Right lobe of liver (tissue), 6 donors: ENCODE data around the gene SH3D21. TPM values are rescaled to one million over a fixed set of nuclear protein-coding genes. Genes with fewer than 3 reads are reported as not detected.

ENCODE experiments used
- ATAC-seq, 4 donors: fragments of 200-7000 bp; cut with Tn5 transposase; one replicate each; pipeline ENCODE4 v1.9.1; 2020; ENCODE audit warnings: mild to moderate bottlenecking in 4 of 4, moderate library complexity in 4 of 4
- DNase-seq, 3 donors: peaks; one replicate each; pipeline ENCODE4 v3.0.0-alpha.2; 2020
- H3K27ac ChIP-seq, 3 donors: fragments of 200-600 bp; one replicate each; pipeline ENCODE4 v1.8.0; 2022
- H3K27me3 ChIP-seq, 2 donors: fragments of 200-600 bp; one replicate each; pipeline ENCODE4 v1.8.0; 2022
- H3K36me3 ChIP-seq, 4 donors: fragments of 200-600 bp; sonication (generic) in 1 of 4; one replicate each; pipeline versions ENCODE4 v1.5.1 to v1.8.0; 2017 to 2022; ENCODE audit warnings: control low read depth in 1 of 4
- H3K4me1 ChIP-seq, 4 donors: fragments of 200-600 bp; sonication (generic) in 1 of 4; one replicate each; pipeline versions ENCODE4 v1.5.1 to v1.8.0; 2017 to 2022; ENCODE audit warnings: control low read depth in 1 of 4
- H3K4me3 ChIP-seq, 3 donors: fragments of 200-600 bp; one replicate each; pipeline ENCODE4 v1.8.0; 2022
- H3K9me3 ChIP-seq, 4 donors: fragments of 200-600 bp; sonication (generic) in 1 of 4; one replicate each; pipeline versions ENCODE4 v1.5.1 to v1.8.0; 2017 to 2022; ENCODE audit warnings: control low read depth in 1 of 4
- POLR2A ChIP-seq: fragments of 450-650 bp; IDR thresholded peaks from one replicate; pipeline ENCODE4 v1.6.1; 2017; ENCODE audit warnings: antibody characterized with exemption, mild to moderate bottlenecking
- WGBS: methylation state at CpG from one replicate; pipeline ENCODE4 v1.1.6; 2018; ENCODE audit warnings: low coverage, low lambda C conversion rate; ENCODE audit not compliant: insufficient coverage; ENCODE audit errors: missing lambda C conversion rate; 5-methylcytosine and 5-hydroxymethylcytosine counted together
- intact Hi-C, 2 donors: fragments of 100-400 bp; cut with DNase I; formaldehyde crosslinking; loops; one replicate each; pipeline versions ENCODE4 v1.11.2 to v1.14.1; 2022
- total RNA-seq, 6 experiments: library from RNA; depleted of rRNA in 2 of 6; stranded (reverse); fragments of >200 nt in 2 of 6; fragmentation: NEBNext Ultra II Directional in 3 of 6; extraction: Animal tissue kit (Norgen Biotek cat#: 25700) in 3 of 6; gene quantifications; one replicate each; pipeline versions ENCODE4 v1.1.0 to v1.2.4, GENCODE V29; 2016 to 2023
- TF ChIP-seq, protein P1 (sequence below), 4 donors: fragments of 200-600 bp in 3 of 4; fragments of 450-650 bp in 1 of 4; IDR thresholded peaks; one replicate each; pipeline versions ENCODE4 v1.5.1 to v1.8.0; 2016 to 2022; ENCODE audit warnings: antibody characterized with exemption in 4 of 4, mild to moderate bottlenecking in 2 of 4
- donor health status: DM: no; HTN: yes; CAD: no.
- donor health status: DM: no; HTN: no; CAD: no.
- donor health status: DM: no; HTN: no; CAD: no.
- donor health status: DM: no; HTN: yes; CAD: no.
- donor health status: DM: no; HTN: yes; CAD: no.

The SH3D21 gene
- total RNA-seq, 6 experiments from 2014 or later: 0.50 to 5.1 (median 1.2) TPM

DNA sequence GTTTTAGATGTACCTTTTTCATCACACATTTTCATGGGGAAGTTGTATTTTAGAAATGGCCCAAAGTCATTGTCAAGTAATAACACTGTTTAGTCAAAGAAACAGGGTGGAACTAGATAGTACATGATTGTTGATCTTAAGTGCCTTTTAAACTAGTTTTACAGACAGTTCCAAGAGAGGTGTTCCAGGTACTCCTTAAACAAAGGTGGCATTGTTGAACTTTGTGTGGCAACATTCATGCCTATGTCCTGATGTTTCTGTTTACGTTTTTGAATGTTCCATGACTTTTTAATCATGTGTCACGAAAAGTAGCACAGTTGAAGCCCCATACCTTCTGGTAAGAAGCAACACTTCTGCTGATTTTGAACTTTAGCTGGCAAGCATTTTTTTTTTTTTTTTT lies 9.1 kb upstream of the SH3D21 start:
- H3K4me1 ChIP-seq: peaks cover 0 to 3% (median 1%) of the 10 kb centered on the region in 4 donors
- no peaks in the 10 kb centered on the region for H3K9me3 ChIP-seq
- H3K27ac ChIP-seq: no peak overlapping the region
- H3K4me3 ChIP-seq: no peak overlapping the region
- TF ChIP-seq POLR2A: no peak
- TF ChIP-seq, protein P1, sequence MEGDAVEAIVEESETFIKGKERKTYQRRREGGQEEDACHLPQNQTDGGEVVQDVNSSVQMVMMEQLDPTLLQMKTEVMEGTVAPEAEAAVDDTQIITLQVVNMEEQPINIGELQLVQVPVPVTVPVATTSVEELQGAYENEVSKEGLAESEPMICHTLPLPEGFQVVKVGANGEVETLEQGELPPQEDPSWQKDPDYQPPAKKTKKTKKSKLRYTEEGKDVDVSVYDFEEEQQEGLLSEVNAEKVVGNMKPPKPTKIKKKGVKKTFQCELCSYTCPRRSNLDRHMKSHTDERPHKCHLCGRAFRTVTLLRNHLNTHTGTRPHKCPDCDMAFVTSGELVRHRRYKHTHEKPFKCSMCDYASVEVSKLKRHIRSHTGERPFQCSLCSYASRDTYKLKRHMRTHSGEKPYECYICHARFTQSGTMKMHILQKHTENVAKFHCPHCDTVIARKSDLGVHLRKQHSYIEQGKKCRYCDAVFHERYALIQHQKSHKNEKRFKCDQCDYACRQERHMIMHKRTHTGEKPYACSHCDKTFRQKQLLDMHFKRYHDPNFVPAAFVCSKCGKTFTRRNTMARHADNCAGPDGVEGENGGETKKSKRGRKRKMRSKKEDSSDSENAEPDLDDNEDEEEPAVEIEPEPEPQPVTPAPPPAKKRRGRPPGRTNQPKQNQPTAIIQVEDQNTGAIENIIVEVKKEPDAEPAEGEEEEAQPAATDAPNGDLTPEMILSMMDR (IDR thresholded peaks at IDR 0.05): no peak
- intact Hi-C loops: no loop called here
- ATAC-seq (no peak), DNase-seq (no peak)
- H3K36me3 ChIP-seq: peaks cover 13 to 85% (median 44%) of the 10 kb centered on the region in 4 donors
- H3K27me3 ChIP-seq: no peaks in the 10 kb centered on the region
- WGBS: 83% methylated on average over 2 of the region's 2 CpGs

DNA sequence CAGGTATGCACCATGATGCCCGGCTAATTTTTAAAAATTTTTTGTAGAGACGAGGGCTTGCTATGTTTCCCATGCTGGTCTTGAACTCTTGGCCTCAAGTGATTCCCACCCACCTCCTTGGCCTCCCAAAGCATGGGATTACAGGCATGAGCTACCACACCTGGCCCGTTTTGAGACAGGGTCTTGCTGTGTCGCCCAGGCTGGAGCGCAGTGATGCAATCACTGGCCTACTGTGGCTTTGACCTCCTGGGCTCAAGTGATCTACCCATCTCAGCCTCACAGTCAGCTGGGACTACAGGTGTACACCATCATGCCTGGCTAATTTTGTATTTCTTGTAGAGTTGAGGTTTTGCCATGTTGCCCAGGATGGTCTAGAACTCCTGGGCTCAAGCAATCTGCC lies 7.5 kb upstream of the SH3D21 start:
- intact Hi-C loops: no loop called here
- Histone ChIP-seq H3K27ac (no peak overlapping the region), H3K4me3 (no peak overlapping the region), H3K36me3 (peaks cover 5 to 87% (median 41%) of the 10 kb centered on the region in 4 donors), H3K4me1 (peaks cover 0 to 3% (median 1%) of the 10 kb centered on the region in 4 donors), H3K27me3 (no peaks in the 10 kb centered on the region), H3K9me3 (no peaks in the 10 kb centered on the region)
- WGBS: 100% methylated on average over 2 of the region's 5 CpGs
- TF ChIP-seq, protein P1 (IDR thresholded peaks at IDR 0.05): no peak
- TF ChIP-seq POLR2A: no peak
- ATAC-seq: no peak
- no peak for DNase-seq

DNA sequence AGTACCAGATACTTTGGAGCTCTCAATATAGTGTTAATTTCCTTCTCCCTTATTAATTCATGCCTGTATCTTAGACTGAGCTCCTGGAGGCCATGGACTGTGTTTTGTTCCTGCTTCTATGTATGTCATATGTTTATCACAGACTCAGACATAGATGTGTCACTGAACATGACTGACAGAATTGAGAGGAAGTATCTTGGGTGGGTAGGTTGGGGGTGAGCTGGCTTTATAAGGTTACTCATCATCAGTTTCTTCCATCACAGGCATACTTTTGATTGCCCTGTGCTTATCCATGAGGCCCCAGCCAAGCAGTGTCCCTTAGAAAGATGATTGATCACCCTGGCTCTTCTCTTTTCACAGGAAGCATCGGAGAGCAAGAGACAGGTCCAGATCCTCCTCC lies 5.6 kb upstream of the SH3D21 start:
- peaks cover 0 to 3% (median 1%) of the 10 kb centered on the region in 4 donors for H3K4me1 ChIP-seq
- ATAC-seq: peak in 1 of 4 donors; percentile 2
- H3K4me3 ChIP-seq: no peak overlapping the region
- peaks cover 7 to 86% (median 31%) of the 10 kb centered on the region in 4 donors for H3K36me3 ChIP-seq
- no peaks in the 10 kb centered on the region for H3K9me3 ChIP-seq
- H3K27me3 ChIP-seq: no peaks in the 10 kb centered on the region
- DNase-seq: no peak
- TF ChIP-seq, protein P1 (IDR thresholded peaks at IDR 0.05): no peak
- TF ChIP-seq POLR2A: no peak
- peak overlapping the region in 2 of 3 donors; percentile 15 to 46 for H3K27ac ChIP-seq
- 86% methylated on average over 1 of the region's 1 CpG for WGBS
- intact Hi-C loops: no loop called here

DNA sequence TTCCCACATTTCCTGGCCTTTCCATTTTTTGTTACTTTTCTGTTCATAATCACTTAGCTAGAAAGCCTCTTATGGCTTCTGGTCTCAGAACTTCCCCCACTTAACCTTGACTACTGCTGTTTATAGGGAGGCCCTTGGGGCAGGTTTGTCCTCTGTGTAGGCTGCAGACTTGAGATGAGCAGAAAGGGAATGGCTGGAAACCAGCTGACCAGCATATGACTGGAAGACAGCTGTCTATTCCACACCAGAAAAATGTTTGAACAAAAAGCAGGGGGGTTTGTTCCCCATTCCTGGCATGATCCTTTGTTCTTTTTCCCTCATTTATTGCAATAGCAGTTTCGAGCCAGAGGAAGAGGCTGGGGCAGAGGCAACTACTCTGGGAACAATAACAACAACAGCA lies 4.9 kb upstream of the SH3D21 start:
- no peak for ATAC-seq
- Histone ChIP-seq H3K4me3 (no peak overlapping the region), H3K4me1 (peaks cover 0 to 8% (median 1%) of the 10 kb centered on the region in 4 donors), H3K9me3 (no peaks in the 10 kb centered on the region), H3K27me3 (no peaks in the 10 kb centered on the region), H3K27ac (peak overlapping the region in 1 of 3 donors; percentile 46), H3K36me3 (peaks cover 7 to 84% (median 31%) of the 10 kb centered on the region in 4 donors)
- 80% methylated on average over 1 of the region's 1 CpG for WGBS
- intact Hi-C loops: no loop called here
- DNase-seq: peak in 1 of 3 donors; percentile 7
- no peak for TF ChIP-seq POLR2A
- TF ChIP-seq, protein P1 (IDR thresholded peaks at IDR 0.05): no peak

DNA sequence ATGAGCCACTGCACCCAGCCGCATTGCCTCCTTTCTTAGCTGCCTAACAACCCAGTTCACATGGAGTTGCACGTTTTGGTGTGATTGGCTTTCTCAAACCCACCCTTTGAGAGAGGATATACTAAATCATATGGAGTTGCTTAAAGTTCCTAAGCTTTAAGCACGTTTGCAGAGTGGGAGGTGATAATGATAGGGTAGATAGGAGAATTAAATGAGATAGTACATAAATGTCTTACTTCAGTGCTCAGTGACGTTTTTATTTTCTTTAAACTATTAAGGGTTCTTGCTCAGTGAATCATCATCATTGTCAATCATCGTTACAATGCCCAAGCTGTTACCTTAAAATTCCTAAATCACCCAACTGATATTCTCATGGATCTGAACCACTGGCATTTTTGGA lies 2.9 kb upstream of the SH3D21 start:
- no peak overlapping the region for H3K27ac ChIP-seq
- peaks cover 5 to 63% (median 21%) of the 10 kb centered on the region in 4 donors for H3K36me3 ChIP-seq
- H3K4me1 ChIP-seq: peaks cover 0 to 8% (median 1%) of the 10 kb centered on the region in 4 donors
- WGBS: 74% methylated on average over 5 of the region's 5 CpGs
- H3K9me3 ChIP-seq: no peaks in the 10 kb centered on the region
- ATAC-seq (no peak), DNase-seq (no peak)
- intact Hi-C loops: no loop called here
- no peak for TF ChIP-seq POLR2A
- H3K4me3 ChIP-seq: no peak overlapping the region
- no peaks in the 10 kb centered on the region for H3K27me3 ChIP-seq
